Stimulated activated CD4-positive, alpha-beta T cell treated with anti-CD3 and anti-CD28 coated beads, Interleukin-1b, Interleukin-23, amount 100 ng/mL, for 24 hours (primary cell): ENCODE data around the gene DCST2.

Experiments
- DNase-seq, 4 experiments: peaks; one replicate each; pipeline ENCODE4 v3.0.0-alpha.2; 2020; ENCODE audit warnings: low read depth in 4 of 4, low spot score in 1 of 4

DCST2 gene

GRCh38 chr1:155012026-155012546 is 21.5 kb downstream of the DCST2 start:
- no peak for DNase-seq

- DNase-seq, result no peak
Measured at GRCh38 chr1:155011437-155012025, 22.1 kb downstream of the DCST2 start.

DNA sequence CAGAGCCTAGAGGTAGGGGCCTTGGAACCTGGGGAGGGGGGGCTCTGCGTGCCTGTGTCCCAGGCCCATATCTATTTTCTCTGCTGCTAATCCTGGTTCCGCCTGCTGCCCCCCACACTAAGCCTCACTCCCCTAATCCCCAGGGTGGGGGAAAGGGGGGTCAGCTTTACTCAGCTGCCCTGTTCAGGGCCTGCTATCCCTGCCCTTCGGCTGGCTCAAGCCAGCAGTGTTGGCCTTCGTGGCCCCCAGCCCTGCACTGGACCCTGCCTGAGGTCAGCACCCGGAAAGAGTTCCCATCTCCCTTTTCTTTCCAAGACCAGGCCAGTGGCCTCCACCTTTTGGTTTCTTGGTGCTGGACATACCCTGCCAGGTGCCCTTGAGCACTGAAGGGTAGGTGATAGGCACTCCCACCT is 22.6 kb downstream of the DCST2 start:
- DNase-seq, result no peak

DNA sequence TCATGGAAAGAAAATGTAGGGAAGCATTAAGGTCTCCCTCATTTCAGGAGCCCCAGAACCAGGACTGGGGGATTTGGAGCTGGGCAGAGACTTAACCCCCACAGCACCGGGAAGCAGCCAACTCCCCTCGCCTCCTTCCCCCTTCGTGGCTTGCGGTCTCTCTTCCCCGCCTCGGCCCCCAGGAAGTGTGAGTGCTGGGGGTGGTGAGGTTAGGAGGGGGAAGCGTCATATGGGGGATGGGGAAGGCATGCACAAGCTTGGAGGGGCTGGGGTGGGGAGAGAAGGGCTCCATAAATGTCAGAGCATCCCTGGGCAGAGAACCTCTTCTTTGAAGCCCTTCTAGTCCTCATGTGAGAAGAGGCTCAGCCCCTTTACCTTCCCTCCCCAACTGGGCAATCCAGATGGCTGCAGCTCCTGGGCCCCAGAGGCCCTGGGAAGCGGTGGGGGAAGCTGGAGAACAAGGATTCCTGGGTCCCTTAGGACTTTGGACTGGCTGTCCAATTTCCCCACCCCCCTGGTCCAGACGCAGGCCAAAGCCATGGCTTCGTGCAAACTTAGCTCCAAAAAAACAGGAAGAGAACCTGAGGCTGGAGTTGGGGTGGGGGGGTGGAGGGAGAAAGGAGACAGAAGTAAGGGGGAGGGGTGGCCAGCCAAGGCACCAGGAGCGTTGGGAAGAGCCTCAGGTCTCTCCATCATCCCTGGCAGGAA is 23.2 kb downstream of the DCST2 start:
- no peak for DNase-seq

DNA sequence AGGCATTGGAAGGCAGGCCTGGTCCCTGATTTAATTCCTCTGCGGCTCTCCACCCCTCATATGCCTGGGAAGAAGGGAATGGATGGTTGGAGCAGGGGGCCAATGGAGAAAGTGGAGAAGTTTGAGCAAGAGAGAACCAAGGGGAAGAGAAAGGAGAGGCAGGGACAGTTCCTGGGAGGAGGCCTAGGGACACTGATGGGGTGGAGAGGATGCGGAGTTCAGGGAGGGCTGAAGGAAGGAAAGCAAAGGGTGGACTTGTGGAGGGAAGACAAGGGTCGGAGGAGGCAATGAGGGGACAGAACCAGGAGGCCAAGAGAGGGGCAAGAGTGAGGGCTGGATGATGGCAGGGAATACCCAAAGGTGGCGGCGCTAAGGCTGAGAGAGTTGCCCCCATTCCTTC is 23.8 kb downstream of the DCST2 start:
- no peak for DNase-seq

GRCh38 chr1:155009221-155009711 is 24.3 kb downstream of the DCST2 start:
- no peak for DNase-seq

DNA sequence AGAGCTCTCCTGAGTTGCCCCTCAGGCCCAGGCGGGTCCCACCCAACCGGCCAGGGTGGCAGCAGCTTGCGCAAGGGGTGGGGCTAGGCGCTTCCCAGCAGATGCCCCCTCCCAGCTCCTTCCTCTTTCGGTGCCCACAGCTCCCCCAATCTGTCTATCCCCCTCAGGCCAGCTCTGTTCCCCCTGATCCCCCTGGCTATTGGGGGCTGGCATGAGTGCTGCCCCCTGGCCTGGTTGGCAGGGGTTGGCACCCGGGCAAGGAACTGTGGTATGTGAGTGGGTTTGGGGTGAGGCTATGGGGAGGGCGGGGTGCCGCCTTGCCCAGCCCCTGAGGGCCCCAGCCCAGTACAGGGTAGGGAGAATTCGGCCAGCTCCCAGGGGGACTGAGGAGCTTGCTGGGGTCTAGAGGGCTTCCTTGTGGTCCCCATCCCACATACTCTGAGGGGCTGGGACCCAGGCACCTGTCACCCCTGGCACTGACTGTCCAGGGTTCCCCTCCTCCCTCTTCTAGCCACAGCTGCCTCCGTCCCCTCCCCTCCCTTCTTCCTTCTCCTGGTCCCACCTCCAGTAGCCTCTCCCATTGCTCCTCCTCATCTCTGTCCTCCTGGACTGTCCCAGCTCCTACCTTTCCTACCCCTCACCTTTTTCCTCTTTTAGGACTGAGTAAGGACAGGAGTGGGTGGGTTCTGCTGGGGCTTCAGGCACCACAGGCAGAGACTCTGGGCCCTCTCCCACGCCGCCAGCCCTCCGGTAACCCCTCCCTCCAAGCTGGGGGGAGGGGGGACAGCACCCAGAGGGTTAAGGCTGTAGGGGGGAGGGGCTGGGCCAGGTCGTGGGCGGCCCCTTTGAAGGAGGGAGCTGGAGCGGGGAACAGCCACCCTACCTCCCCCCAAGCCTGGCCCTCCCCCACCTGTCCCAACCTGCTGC is 25.3 kb downstream of the DCST2 start:
- DNase-seq, result peak in 3 of 4 experiments; percentile 45 to 89 (median 51)

DNA sequence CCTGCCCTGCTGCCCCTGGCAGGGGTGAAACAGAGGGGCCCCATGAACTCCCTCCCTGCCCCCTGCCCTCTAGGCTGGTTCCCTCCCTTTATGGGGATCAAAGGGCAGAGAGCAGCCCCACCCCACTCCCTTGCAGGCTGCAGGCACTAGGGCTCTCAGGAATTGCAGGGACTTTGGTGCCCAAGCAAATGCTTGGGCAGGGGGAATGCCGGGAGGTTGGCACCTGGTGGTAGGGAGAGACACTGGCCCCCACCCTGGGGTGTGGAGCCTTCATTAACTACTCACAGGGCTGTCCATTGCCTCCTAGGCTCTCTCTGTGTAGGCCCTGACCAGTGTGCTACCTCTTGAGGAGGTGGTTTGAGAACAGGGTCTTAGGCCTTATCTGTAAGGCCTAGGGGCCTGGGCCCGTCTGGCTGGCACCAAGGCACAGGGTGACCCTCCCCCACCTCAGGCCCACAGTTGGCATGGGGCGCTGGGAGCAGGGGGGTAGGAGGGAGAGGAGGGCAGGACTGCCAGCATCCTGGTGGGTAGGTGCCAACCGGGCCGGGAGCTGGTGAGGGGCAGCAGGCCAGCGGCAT is 26.2 kb downstream of the DCST2 start:
- DNase-seq, result no peak

DNA sequence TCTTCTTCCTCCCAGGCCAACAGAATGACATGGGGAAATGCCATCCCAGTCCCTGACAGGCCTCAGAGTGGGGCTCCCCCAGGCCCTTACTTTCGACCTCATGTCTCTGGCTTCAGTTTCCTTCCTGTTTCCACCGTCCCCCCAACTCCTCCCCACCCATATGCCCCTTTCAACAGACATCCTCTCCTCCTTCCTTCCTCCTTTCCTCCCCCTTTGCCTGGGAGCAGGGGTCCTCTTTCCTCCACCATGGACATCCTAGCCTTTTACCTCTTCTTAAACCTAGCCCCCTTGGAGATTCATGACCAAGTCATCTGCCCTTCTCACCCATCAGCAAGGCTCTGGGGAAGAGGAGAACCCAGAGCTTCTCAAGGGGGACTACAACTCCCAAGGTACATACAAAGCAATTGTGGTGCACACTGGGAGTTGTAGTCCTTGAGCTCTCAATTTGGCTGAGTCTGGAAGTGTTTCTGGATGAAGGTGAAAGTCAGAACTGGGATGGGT is 26.9 kb downstream of the DCST2 start:
- no peak for DNase-seq

- DNase-seq, result no peak
Measured at GRCh38 chr1:155005076-155006011, 28.2 kb downstream of the DCST2 start.

DNA sequence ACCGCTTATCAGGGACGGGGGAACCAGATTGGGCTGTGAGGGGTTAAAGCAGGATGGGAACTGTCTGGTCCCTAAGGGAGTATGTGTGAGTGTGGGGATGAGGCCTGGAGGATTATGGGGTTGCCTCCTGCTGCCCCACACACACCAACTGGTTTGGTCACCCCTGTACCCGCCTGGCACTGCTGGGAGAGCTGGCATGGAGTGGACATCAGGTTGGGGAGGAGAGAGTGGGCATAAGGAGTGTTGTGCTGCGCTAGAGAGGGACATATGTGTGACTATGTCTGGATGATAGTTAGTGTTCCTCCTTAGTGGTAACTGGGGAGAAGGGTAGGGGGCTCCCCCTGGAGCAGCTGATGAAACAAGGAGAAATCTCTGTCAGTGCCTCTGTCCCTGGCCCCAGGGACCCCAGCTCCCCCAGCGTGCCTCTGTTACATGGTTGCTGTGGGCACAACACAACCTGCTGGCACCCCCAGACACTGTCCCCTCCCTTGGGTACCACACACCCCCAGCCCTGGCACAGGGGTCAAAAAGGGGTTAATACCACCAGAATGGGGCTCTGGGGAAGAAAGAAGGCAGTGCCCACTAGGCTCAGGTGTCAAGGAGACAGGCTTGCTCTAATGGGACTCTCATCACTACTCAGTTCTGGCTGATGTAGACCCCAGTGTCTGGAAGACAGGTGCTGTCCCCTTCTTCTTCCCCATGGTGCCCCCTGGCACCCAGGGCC is 29.1 kb downstream of the DCST2 start:
- no peak for DNase-seq

GRCh38 chr1:155003766-155004351 is 29.7 kb downstream of the DCST2 start:
- no peak for DNase-seq

DNA sequence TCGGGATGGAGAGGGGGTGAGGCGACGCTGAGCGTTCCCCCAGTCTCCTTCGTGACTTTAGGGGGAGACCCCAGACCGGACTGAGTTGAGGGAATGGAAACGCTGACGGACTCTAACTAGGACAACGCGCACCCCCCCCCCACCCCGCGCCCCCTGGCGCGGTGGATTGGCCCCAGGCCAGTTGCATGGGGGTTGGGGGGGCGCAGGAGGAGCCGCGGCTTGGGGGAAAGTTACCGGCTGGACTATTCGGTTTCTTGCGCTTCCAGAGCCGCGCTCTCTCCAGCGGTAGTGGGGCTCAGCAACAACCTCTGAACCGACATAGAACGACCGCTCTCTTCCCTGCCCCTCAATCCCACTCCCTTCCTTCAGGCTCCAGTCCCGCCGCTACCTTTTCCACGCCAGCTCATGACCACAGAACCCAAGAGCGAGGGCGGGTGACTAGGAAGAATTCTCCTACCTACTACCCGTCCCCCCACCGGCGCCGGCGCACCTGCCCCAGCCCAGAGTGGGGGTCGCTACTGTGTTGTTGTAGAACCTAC is 30.3 kb downstream of the DCST2 start:
- DNase-seq, result no peak

DNA sequence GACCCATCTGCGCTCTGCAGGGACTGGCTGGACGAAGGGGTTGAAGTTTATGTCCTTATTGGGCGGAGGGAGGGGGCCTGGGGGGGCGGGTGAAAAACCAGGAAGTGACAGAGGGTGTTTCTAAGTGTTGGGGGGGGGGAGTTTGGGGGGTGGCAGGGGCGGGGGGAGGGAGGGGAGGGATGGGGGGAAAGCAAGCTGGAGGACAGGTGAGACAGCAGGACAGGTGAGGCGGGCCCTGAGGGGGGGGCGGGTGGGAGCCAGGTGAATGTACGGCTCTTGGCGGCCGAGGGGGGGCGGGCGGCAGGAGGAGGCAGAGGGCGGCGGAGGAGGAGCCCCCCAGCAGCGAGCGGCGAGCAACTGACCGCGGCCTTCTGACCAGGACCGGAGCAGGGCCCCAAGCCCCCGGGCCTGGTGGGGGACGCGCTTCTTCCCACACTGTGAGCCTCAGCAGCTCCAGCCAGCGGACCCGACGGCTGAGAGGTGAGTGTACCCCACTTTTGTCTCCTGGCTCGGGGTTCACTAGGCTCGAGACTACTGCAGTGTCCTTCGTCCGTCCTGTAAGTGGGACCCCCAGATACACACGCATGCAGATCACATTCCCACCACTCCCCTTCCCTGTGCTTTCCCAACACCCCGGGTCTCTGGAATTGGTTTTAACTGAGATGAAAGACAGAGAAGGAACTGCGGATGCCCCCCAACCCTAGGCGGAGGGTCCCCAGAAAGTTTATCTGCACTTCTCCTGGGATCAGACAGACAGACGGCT is 30.9 kb downstream of the DCST2 start, which contains the start of gene ZBTB7B:
Gene ZBTB7B, plus strand, starts transcription at position 339 of the 763 bp plus-strand sequence. CDS start 11,859 bp downstream, outside the sequence.
- DNase-seq, result no peak

- peak; percentile 94 to 100 (median 97) for DNase-seq
Measured at GRCh38 chr1:155001675-155002463, 31.7 kb downstream of the DCST2 start.

- DNase-seq, result no peak
Measured at GRCh38 chr1:155001425-155001674, 32.2 kb downstream of the DCST2 start.
